ENCODE data around the gene PRKRIP1. TPM values are rescaled to one million over a fixed set of nuclear protein-coding genes. Genes with fewer than 3 reads are reported as not detected.
"Not testable (repeated sequence)": the region's sequence is repeated elsewhere in the genome, so short reads cannot be mapped to it uniquely, and the experiment has no call there.

The PRKRIP1 gene
- total RNA-seq, 1 donor from 2014 or later = 10.6 TPM

DNA sequence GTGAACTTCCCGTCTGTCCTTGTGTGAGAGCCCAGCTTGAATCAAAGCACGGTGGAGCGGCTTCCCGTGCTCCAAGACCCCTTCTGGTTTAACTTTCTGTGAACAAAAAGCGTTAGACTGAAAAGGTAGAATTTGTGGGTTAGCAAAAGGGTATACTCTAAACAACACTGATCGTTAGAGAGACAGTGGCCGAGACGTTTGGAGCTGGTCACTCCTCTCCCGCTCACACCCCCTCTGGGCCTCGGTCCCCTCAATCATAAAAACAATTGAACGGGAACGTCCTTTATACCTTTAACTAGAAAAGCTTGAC is 502 bp downstream of the PRKRIP1 start:
- ATAC-seq = peak; percentile 4
- no peak for DNase-seq (ENCODE audit: missing footprints)
- intact Hi-C loops (cut with DNase I) = loop anchor here (10.0 kb wide), 1 partner anchor 852 kb away; no protein-coding TSS in a partner anchor

DNA sequence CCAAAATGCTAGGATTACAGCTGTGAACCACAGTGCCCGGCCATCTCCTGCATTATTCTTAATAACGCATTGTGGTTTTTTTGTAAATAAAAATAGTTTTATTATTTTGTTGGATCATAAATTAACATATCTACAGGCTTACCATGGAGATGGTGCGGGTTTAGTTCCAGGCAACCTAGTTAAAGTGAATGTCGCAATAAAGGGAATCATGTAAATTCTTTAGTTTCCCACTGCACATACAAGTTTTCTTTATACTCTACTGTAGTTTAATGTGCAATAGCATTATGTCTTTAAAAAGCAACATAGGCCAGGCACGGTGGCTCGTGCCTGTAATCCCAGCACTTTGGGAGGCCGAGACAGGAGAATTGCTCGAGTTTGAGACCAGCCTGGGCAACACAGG is 2.4 kb downstream of the PRKRIP1 start:
- intact Hi-C loops (cut with DNase I) = loop anchor here (10.0 kb wide), 1 partner anchor 854 kb away; no protein-coding TSS in a partner anchor
- no peak for DNase-seq (ENCODE audit: missing footprints)
- no peak for ATAC-seq

DNA sequence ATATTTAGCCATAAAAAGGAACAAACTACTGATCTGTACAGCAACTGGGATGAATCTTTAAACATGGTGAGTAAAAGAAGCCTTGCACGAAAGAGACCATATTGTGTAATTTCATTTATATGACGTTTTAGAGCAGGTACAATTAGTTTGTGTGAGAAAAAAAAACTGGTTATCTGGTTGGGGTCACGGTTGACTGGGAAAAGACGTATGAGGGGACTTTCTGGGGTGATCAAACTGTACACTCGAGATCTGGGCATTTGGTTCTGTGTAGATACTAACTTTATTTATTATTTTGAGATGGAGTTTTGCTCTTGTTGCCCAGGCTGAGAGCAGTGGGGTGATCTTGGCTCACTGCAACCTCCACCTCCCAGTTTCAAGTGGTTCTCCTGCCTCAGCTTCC is 4.2 kb downstream of the PRKRIP1 start:
- intact Hi-C loops (cut with DNase I) = no loop called here
- DNase-seq (ENCODE audit: missing footprints) = no peak
- ATAC-seq = no peak

DNA sequence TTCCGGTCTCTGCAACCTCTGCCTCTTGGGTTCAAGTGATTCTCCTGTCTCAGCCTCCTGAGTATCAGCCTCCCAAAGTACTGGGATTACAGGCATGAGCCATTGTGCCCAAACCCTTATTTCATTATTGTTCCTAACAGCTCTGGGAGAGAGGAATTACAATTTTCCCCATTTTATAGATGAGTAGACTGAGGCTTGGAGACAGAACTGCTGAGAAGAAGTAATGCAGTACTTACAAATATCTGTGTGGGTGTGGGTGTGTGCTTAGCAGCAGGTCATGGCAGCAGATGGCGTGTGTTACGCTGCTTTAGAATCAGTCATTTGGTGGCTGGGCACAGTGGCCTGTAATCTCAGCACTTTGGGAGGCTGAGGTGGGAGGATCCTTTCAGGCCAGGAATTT is 7.4 kb downstream of the PRKRIP1 start:
- DNase-seq (ENCODE audit: missing footprints) (no peak), ATAC-seq (no peak)
- intact Hi-C loops (cut with DNase I) = no loop called here

DNA sequence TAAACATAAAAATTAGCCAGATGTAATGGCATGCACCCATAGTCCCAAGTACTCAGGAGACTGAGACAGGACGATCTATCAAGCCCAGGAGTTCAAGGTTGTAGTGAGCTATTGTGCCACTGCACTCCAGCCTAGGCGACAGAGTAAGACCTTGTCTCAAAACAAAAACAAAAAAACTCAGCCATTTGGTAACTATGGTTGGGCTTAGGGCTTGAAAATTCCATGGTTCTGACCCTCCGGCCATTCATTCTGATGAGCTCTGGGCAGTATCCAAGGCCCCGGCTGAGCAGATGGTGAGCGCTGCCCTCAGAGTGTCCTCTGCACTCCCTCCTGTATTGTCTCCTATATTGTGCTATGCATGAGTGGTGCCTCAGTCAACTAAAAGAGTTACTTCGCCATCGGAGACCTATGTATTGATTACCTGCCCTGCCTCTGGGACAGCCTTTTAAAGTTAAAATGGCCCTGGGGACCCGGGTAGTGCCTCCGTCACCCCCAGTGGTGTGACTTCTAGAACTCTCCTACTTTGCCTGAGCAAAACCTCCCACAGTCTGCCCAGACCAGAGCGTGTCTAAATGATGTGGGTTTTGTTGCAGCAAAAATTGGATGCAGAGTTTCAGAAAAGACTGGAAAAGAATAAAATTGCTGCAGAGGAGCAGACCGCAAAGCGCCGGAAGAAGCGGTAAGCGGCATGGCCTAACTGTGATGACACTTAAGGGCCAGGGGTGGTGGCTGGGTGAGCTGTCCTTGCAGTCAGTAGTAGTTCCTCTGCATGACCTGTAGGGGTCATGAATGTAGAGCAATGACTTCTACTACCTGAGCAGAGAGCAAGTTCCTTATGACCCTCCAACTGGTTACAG is 8.1 kb downstream of the PRKRIP1 start:
- ATAC-seq = peak; percentile 67
- intact Hi-C loops (cut with DNase I) = no loop called here
- peak; percentile 80 for DNase-seq (ENCODE audit: missing footprints)

DNA sequence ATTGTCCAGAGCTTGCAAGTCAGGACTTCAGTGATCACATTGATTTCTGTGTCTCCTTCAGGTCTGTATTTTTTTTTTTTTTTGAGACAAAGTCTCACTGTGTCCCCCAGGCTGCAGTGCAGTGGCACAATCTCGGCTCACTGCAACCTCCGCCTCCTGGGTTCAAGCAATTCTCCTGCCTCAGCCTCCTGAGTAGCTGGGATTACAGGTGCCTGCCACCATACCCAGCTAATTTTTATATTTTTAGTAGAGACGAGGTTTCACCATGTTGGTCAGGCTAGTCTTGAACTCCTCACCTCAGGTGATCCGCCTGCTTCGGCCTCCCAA is 8.7 kb downstream of the PRKRIP1 start:
- DNase-seq (ENCODE audit: missing footprints); ATAC-seq; intact Hi-C loops (cut with DNase I): not testable (repeated sequence)

DNA sequence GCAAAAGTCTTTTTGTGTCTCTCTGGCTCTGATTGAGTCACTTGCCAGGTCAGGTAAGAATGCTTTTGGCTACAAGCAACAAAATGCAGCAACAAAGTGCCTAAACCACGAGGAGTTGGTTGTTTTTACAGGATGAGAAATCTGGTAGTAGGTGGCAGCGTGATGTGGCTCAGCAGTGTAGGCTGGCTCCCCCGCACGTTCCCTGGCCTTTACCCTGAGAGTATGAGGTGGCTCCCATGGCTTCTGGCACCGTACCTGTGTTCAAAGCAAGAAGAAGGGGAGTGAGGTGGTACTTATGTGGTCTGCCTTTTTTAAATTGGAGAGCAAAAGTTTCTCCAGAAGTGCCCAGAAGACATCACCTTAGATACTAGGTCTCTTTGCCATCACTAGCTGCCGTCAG is 11.7 kb downstream of the PRKRIP1 start:
- intact Hi-C loops (cut with DNase I) = no loop called here
- no peak for DNase-seq (ENCODE audit: missing footprints)
- ATAC-seq = no peak

DNA sequence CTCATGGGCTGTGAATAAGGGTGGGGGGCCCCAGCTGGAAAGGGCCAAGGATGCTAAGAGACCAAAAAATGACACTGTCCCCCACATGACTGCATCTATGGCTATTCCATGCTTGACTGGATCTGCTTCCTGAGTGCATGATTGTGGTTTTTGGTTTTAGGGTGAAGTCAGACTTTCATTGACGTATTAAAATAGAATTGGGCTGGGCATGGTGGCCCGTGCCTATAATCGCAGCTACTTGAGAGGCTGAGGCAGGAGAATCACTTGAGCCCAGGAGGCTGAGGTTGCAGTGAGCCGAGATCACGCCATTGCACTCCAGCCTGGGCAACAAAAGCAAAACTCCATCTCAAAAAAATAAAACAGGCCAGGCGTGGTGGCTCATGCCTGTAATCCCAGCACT is 12.4 kb downstream of the PRKRIP1 start:
- intact Hi-C loops (cut with DNase I); DNase-seq (ENCODE audit: missing footprints); ATAC-seq: not testable (repeated sequence)

DNA sequence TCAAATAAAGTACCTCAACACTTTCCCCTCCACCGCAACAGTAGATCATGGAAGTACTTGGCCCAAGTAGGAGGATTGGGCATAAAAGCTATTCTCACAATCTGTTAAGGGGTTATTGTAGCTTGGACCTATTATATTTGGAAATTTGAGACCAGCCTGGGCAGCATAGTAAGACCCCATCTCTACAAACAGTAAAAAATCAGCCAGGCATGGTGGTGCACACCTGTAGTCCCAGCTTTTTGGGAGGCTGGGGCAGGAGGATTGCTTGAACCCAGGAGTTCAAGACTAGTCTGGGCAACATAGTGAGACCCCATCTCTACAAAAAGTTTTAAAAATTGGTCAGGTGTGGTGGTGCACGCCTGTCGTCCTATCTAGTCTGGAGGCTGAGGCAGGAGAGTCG is 13.2 kb downstream of the PRKRIP1 start:
- no peak for ATAC-seq
- intact Hi-C loops (cut with DNase I) = no loop called here
- DNase-seq (ENCODE audit: missing footprints) = no peak

DNA sequence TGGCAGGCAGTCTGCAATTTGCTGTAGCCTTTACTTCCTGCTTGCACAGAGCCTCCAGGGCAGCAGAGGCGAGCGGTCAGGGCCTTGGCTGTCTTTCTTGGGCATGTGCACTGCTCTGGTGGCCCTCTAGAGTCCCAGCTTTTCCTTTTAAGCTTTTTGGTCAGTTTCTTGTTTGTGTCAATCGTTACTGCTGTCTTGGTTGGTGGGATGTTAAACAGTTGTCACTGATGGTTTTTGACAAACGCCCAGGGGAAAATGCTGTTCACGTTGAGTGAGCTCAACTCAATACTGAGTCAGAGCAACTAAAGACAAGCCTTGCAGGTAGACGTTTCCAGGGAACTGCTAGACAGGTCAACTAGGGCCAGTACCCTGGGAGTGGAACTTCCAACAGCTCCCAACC is 14.0 kb downstream of the PRKRIP1 start:
- ATAC-seq (no peak), DNase-seq (ENCODE audit: missing footprints) (no peak)
- intact Hi-C loops (cut with DNase I) = loop anchor here (5.0 kb wide), 1 partner anchor 52 kb away; the partner anchor contains the start of genes ALKBH4 and LRWD1

DNA sequence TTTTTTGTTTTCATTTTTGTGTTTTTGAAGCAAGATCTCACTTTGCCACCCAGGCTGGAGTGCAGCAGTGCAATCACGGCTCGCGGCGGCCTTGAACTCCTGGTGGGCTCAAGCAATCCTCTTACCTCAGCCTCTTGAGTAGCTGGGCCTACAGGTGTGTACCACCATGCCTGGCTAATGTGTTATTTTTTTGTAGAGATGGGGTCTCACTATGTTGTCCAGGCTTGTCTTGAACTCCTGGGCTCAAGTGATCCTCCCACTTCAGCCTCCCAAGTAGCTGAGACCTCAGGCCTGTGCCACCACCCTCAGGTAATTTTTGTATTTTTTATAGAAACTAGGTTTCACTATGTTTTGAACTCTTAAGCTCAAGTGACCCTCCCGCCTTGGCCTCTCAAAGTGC is 14.8 kb downstream of the PRKRIP1 start:
- DNase-seq (ENCODE audit: missing footprints) = no peak
- intact Hi-C loops (cut with DNase I) = loop anchor here (5.0 kb wide), 1 partner anchor 51 kb away; the partner anchor contains the start of genes ALKBH4 and LRWD1
- ATAC-seq = no peak

DNA sequence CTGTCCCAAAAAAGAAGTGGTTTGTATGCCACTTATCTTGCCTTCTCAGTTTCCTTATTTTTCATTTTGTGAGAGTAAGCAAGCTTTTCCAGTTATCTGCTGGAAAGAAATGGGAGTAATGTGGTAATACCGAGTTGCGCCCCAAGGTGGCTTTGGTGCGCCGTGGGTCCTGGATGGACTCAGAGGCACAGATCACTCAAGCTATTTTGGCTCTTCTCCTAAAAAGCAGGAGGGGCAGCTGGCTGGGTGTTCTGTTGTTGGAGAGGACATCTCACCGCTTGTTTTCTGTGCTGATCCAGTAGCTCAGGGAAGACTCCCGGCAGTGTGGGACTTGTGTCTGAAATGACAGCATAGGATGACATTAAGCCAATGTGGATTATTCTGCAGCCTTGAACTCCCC is 16.4 kb downstream of the PRKRIP1 start:
- peak; percentile 82 for ATAC-seq
- peak; percentile 73 for DNase-seq (ENCODE audit: missing footprints)
- intact Hi-C loops (cut with DNase I) = loop anchor here (5.0 kb wide), 1 partner anchor 50 kb away; the partner anchor contains the start of genes ALKBH4 and LRWD1

DNA sequence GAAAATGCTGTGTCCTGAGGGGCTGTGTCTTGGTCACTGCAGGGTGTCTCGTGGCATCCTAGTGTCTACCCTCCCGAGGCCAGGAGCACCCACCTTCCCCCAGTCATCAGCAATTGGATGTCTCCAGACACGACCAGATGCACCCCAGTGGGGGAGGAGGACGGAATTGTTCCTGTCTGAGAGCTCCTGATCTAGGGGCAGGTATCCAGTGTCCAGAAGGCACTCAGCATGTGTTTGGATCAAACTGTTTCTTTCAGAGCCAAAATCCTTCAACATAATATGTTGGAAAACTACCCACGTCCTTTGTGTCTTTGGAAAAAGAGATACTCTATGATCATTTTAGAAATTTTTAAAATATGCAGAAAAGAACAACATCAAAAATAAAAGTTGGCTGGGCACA is 16.9 kb downstream of the PRKRIP1 start:
- intact Hi-C loops (cut with DNase I) = loop anchor here (5.0 kb wide), 1 partner anchor 49 kb away; the partner anchor contains the start of genes ALKBH4 and LRWD1
- ATAC-seq (no peak), DNase-seq (ENCODE audit: missing footprints) (no peak)

DNA sequence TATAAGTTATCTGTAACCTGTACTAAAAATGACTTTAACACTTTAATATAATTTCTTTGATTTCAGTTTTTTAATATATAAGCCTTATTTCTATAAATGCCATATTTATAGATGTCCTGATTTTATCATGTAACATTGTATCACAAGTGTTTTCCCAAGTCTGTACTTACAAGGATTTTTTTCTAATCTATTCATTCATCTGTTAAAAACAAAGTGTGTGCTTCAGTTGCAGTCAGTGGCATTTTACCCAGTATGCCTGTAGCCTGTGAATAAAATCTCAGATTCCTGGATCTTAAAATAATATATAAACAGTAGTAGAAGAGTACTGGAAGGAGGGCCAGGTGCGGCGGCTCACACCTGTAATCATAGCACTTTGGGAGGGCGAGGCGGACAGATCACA is 17.4 kb downstream of the PRKRIP1 start:
- intact Hi-C loops (cut with DNase I) = loop anchor here (5.0 kb wide), 1 partner anchor 49 kb away; the partner anchor contains the start of genes ALKBH4 and LRWD1
- no peak for ATAC-seq
- no peak for DNase-seq (ENCODE audit: missing footprints)

DNA sequence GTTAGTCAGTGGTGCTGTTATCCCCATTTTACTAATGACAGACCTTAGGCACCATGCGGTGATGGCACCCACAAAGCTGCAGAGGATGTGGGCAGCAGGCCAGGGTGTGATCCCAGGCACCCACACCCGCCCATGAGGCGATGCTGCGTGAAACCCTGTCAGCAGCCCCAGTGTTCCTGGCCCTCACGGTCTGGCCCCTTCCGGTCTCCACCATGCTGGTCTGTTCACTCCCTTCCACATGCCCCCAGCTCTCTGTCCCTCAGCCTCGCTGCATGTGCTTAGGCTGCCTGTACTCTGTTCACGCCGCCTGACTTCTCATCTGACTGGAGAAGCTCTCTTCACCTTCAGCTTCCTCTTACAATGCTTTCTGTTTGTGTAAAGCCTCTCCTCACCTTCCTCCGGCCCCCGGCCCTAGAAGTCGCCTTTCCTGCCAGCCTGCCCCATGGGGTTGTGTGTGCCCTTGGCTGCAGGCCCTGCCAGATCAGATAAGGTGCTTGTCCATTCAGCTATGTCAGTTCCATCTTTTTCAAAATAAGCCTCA is 19.6 kb downstream of the PRKRIP1 start:
- DNase-seq (ENCODE audit: missing footprints) (peak; percentile 80), ATAC-seq (peak; percentile 21)
- intact Hi-C loops (cut with DNase I) = no loop called here

DNA sequence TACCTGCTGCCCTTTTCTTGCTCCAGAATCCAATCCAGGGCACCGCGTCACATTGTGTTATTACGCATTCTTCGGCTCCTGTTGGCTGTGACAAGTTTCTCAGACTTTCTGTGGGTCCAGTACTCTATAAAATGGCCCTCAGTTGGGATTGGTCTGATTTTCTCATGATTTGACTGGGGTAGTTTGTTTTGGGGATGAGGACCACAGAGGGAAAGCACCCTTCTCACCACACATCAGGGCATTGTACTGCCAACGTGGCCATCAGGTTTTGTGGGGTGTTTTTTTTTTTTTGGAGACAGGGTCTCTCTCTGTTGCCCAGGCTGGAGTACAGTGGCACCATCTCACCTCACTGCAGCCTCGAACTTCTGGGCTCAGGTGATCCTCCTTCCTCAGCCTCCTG is 20.2 kb downstream of the PRKRIP1 start:
- ATAC-seq (no peak), DNase-seq (ENCODE audit: missing footprints) (no peak)
- intact Hi-C loops (cut with DNase I) = no loop called here

DNA sequence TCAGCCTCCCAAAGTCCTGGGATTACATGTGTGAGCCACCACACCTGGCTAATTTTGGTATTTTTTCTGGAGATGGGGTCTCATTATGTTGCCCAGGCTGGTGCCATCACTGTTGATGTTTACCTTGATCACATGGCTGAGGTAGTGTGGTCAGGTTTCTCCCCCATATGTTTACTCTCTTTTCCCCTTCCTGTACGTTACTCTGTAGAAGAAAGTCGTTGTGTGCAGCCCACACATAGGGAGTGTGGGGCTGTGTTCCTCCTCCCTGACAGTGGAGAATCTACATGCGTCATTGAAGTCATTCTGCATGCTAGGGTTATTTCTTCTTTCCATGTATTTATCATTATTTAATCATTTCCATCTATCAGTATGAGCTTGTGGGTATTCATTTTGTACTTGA is 20.9 kb downstream of the PRKRIP1 start:
- intact Hi-C loops (cut with DNase I) = no loop called here
- no peak for ATAC-seq
- DNase-seq (ENCODE audit: missing footprints) = no peak

DNA sequence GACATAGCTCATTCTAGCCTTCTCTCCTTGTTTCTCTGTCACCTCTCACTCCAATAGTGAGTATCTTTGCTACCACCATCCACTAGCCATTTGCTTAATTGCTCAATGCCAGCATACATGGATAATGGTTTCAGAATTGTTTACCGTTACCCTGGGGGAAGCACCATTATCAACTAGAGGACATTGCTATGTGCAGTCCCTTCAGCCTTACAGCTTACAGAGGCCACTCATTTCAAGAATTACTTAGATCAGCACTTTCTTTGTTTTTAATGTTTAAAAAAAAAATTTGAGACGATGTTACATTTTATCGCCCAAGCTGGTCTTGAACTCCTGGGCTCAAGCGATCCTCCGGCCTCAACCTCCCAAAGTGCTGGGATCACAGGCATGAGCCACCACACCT is 22.4 kb downstream of the PRKRIP1 start:
- intact Hi-C loops (cut with DNase I) = no loop called here
- DNase-seq (ENCODE audit: missing footprints) (no peak), ATAC-seq (no peak)

DNA sequence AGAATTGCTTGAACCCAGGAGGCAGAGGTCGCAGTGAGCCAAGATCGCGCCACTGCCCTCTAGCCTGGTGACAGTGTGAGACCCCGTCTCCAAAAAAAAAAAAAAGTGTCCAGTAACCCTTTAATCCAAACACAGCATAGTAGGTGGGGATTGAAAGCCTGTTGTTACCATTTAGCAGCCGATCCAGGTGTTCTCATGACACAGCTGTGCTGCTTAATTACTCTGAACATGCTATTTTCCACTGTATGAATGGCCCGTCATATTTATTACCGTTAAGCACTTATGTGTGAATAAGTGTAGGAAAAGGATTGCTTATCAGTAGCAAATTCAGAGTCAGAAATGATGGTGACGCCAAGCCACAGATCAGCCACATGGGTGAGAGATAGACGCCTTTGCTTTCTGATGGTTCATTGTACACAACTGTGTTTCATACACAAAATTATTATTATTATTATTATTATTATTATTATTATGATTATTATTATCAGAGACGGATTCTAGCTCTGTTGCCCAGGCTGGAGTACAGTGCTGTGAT is 25.6 kb downstream of the PRKRIP1 start:
- no peak for DNase-seq (ENCODE audit: missing footprints)
- no peak for ATAC-seq
- intact Hi-C loops (cut with DNase I) = no loop called here

DNA sequence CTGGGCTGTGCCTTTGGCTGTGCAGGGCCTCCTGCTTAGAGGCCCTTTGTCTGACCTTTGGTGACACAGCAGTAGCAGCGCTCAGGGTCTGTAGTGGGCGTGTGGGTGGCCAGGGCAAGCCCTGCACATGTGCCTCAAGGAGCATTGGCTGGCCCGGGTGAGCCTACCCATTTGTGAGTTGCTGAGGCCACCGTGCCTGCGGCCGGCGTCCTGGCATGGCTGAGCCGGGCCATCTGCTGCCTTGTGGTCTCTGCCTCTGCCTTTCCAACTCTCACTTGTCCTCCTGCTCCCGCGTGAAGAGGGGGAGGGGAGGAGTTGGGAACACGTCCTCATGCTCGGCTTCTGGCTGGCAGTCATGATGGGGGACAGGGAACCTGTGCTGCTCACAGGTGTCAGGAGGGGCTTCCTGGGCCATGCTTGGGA is 28.0 kb downstream of the PRKRIP1 start:
- ATAC-seq (no peak), DNase-seq (ENCODE audit: missing footprints) (no peak)
- intact Hi-C loops (cut with DNase I) = no loop called here

Data from Right ventricle myocardium inferior (tissue), 1 donor.